Occipital lobe (tissue), 2 donors: ENCODE measurements around the gene PLCL2. TPM values are rescaled to one million over a fixed set of nuclear protein-coding genes. Genes with fewer than 3 reads are reported as not detected.

Experiments
- DNase-seq: peaks from one replicate; lab custom pipeline; 2025; lab: John Stamatoyannopoulos, UW
- total RNA-seq: library from RNA; depleted of rRNA; stranded (reverse); fragments of >200 nt; gene quantifications from one replicate; pipeline ENCODE4 v1.2.3, GENCODE V29; 2014

Gene PLCL2
- total RNA-seq, 1 donor from 2014 or later, result 128 TPM

GRCh38 chr3:17007284-17007683, 122.5 kb downstream of the PLCL2 start:
- no peak for DNase-seq

- DNase-seq, result no peak
These were observed 125.1 kb downstream of the PLCL2 start for GRCh38 chr3:17009826-17010225.

GRCh38 chr3:17011728-17012338, 127.1 kb downstream of the PLCL2 start:
- no peak for DNase-seq

- DNase-seq, result no peak
These were observed 128.3 kb downstream of the PLCL2 start for GRCh38 chr3:17013050-17013449.

DNA sequence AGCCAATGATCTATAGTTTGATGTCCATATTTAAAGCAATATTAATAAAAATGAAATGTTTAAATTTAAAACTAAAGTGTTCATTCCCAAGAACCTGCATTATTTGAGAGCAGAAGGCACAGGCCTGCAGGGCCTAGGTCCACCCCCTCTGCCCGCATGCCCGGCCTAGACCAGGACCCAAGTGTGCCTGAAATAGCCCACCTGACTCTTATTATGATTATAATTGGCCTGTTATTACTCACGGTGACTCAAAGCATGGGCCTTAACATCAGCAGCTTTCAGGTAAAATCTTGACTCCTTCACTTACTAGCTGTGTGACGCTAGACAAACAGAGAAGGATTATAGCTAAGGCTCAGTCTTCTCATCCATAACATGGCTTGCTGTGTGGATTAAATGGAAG, 128.8 kb downstream of the PLCL2 start:
- DNase-seq, result no peak

DNA sequence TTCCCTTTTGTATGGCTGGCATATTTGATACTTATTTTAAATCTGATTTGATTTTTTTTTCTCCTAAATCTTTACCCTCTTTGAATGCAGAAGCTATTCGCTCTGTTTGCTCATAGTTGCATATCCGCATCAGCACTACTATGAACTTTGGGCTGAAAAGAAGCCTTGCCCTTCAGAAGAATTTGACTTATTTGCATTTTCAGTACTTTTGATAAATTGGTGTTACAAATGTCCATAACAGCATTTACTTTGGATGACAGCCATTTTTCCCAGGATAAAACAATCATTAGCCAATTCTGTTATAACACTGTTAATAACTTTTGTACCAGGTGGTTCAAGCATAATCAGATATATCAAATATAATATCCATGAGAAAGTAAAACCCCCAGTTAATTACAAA, 129.5 kb downstream of the PLCL2 start:
- no peak for DNase-seq

DNA sequence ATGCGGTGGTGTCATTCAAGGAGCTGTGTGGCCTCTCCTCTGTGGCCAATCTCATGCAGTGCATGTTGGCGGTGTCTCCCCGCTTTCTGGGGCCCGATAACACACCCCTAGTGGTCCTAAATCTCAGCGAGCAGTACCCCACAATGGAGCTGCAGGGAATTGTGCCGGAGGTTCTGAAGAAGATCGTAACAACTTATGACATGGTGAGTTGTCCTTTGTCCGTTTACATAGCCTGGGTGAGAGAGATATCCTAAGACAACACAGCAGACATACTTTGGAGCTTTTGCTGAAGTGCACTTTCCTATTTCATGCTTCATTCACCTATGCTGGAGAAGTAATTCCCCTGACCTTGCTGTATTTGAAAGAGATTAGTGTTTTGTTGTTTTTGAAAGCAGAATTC, 130.0 kb downstream of the PLCL2 start:
- DNase-seq, result no peak

DNA sequence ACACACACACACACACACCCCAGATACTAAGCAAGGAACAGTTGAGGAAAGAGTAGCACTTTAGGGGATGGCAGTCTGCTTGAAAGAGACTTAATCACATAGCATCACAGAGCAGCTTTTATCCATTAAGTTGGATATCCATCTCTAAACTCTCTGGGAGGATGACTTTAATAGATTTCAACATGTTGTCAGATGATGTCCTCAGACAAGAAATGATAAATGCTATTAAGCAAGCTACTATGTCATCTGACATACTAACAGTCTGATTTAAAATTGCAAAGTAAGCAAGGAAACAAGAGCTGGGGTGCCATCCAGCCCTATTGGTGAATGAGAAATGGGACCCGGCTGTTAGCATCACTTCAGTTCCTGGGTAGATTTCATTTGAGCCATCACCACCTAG, 136.9 kb downstream of the PLCL2 start:
- no peak for DNase-seq

GRCh38 chr3:17023006-17023664, 138.4 kb downstream of the PLCL2 start:
- no peak for DNase-seq

DNA sequence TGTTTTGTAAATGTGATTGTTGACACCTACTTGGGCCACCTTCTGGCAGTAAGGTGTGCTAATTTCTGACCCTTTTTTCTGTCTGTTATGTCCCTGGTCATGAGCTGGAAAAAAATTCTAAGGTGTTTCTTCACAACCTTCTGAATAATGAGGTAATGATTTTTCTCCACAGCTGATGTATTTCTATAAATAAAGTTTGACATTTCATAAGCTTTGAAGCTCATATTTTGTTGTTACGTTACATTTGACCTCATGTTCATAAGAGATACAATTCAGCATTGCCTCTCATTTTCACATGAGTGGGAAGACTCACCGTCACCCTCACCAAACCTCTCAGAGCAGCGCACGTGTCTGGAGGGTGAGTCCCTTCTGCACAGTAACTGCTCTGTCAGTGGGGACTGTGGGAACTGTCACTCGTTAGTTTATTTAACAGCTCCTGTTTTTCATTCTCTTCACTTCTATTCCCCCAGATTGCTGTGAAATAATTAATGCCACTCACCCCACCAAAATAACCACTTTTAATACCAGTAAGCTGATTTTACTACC, 140.9 kb downstream of the PLCL2 start:
- DNase-seq, result no peak

DNA sequence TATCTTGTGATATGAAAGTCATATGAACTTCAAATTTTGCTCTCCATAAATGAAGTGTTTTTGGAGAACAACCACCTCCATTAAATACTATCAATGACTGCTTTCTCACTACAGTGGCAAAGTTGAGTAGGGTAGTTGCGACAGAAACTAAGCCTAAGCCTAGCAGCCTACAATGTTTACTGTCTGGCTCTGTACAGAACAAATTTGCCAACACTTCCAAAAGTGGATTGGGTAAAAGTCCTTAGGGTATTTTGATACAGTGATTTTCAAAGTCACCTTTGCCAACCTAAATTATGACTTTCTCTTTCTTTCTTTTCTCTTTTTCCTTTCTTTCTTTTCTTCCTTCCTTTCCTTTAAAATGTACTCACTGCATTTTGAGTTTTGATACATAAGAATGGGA, 142.6 kb downstream of the PLCL2 start:
- DNase-seq, result no peak

GRCh38 chr3:17028363-17028762, 143.6 kb downstream of the PLCL2 start:
- DNase-seq, result no peak

DNA sequence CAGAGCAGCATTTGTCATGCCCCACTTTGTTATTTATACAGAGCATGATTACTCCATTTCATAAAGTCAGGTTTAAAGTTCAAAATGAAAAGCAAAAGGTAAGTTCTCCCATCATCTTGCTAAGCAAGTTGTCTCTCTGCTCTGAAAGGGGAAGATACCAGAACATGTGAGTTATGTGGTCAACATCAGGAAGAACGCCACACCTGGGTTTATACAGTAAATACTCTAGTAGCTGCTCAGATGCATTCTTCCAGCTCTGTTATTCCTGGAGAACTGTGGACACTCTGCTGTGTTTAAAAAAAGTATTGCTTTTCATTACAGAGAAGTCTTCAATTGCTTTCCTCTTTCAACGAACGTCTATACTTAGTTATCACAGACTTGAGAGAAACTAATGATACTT, 145.7 kb downstream of the PLCL2 start:
- no peak for DNase-seq

DNA sequence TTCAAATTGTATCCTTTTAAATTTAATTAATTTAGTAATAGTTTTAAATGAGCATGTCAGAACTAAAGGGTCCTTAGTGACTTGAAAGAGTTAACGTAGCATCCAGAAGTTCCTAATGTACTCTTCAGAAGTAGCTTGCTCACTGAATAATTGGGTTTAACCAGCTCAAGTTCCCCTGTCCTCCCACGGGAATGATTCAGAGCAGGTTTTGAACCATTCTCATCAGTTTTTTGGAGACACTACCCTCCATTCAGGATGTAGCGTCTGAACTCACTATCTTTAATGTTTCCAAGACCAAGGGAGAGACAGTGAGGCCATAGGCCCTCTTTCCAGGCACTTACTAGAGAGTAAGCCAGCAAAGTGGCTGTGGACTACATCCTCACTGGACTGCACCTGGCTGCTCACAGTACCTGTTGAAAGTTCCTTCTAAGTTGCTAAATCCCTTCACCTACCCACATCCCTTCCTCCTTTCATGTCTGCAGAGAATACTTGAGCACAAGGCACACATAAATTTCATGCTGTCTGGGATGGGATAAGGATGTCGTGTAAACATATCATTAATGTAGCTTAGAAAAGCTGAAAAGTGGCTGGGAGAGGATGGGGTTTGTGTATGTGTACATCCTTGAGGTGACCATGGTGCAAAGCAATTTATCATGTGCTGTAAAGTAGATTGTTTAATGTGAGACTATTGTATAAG, 146.3 kb downstream of the PLCL2 start:
- no peak for DNase-seq

- DNase-seq, result no peak
These were observed 147.8 kb downstream of the PLCL2 start for GRCh38 chr3:17032407-17033034.

- DNase-seq, result no peak
These were observed 148.9 kb downstream of the PLCL2 start for GRCh38 chr3:17033516-17034168.

GRCh38 chr3:17035033-17035432, 150.3 kb downstream of the PLCL2 start:
- no peak for DNase-seq

GRCh38 chr3:17035966-17036365, 151.2 kb downstream of the PLCL2 start:
- no peak for DNase-seq

DNA sequence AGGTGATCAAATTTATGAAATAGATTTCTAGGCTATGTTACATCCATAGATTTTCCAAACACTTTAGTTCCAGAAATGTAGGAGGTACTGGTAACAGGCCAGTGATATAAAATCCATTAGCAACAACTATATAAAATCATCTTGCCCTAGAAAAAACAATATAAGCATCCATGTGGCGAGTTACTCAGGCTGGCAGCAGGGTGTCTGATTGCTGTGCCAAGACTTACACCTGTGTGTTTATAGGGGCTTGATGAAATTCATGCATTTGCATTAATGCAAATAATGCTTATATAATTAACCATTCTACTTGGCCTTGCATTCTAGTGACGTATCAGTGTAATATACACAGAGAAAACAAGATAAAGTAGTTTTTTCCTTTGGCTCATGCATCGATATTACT, 153.4 kb downstream of the PLCL2 start:
- DNase-seq, result no peak

DNA sequence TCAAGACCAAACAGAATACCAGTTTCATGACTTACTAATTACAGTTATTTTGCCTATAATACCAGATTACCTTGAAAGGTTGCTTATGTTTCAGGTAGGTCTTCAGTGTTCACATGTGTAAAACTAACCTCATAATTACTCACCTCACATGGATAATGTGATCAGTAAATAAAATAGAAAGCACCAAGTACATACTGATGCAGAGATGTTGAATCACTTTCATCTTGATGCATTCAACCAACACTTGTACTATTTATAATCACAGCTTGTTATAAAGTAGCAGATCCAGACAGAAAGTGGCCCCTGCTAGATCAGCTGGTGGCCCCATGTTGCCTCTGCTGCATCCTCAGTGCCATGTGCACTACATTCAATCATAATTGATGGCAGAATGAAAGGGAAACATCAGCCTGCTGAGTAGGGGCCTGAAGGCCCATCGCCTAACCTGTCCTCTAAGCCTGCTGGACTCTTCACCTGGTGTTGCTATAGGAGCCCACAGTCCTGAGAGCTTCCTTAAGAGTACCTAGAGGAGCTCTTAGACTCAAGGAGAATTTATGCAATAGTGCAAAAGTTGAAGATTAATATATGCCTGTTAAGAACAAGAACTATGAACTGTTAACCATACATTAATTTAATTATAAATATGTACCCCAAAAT, 154.3 kb downstream of the PLCL2 start:
- no peak for DNase-seq

GRCh38 chr3:17039594-17039993, 154.8 kb downstream of the PLCL2 start:
- no peak for DNase-seq
